ENCODE measurements around the gene RAI1. TPM values are rescaled to one million over a fixed set of nuclear protein-coding genes. Genes with fewer than 3 reads are reported as not detected.

The RAI1 gene
- total and polyA plus RNA-seq, 9 donors = 1.5 to 57.7 (median 35.3) TPM

GRCh38 chr17:17696085-17696484 is 14.8 kb downstream of the RAI1 start:
- DNase-seq = no peak
- no peak overlapping the region for H3K4me3 ChIP-seq
- no peak for TF ChIP-seq POLR2A (IDR thresholded peaks at IDR 0.05)
- TF ChIP-seq CTCF (IDR thresholded peaks at IDR 0.05) = no peak
- no peak for TF ChIP-seq EP300 (IDR thresholded peaks at IDR 0.05)
- no peaks in the 10 kb centered on the region for H3K9me3 ChIP-seq
- no peaks in the 10 kb centered on the region for H3K36me3 ChIP-seq
- peaks cover 37% of the 10 kb centered on the region for H3K4me1 ChIP-seq (ENCODE audit: insufficient read depth)
- no peak overlapping the region for H3K27ac ChIP-seq
- intact Hi-C loops (cut with DNase I) = loop anchor here in 2 of 4 donors (5.0 to 10.0 kb wide), 2 partner anchors 41 to 109 kb away; no protein-coding TSS in a partner anchor
- 77 to 86% (median 84%) methylated on average over 4 of the region's 4 CpGs for WGBS, 3 donors
- no peaks in the 10 kb centered on the region for H3K27me3 ChIP-seq

- Histone ChIP-seq H3K36me3 (no peaks in the 10 kb centered on the region), H3K27ac (no peak overlapping the region), H3K9me3 (no peaks in the 10 kb centered on the region), H3K4me3 (no peak overlapping the region), H3K4me1 (ENCODE audit: insufficient read depth) (peaks cover 36% of the 10 kb centered on the region), H3K27me3 (no peaks in the 10 kb centered on the region)
- intact Hi-C loops (cut with DNase I) = loop anchor here in 2 of 4 donors (5.0 to 10.0 kb wide), 2 partner anchors 40 to 108 kb away; no protein-coding TSS in a partner anchor
- TF ChIP-seq POLR2A (IDR thresholded peaks at IDR 0.05) = no peak
- no peak for TF ChIP-seq EP300 (IDR thresholded peaks at IDR 0.05)
- no peak for TF ChIP-seq CTCF (IDR thresholded peaks at IDR 0.05)
- 74 to 77% (median 76%) methylated on average over 13 of the region's 13 CpGs for WGBS, 3 donors
- no peak for DNase-seq
Observed at GRCh38 chr17:17696882-17697633, 15.8 kb downstream of the RAI1 start.

- no peak for TF ChIP-seq POLR2A (IDR thresholded peaks at IDR 0.05)
- no peak for TF ChIP-seq EP300 (IDR thresholded peaks at IDR 0.05)
- no peak for TF ChIP-seq CTCF (IDR thresholded peaks at IDR 0.05)
- Histone ChIP-seq H3K27me3 (no peaks in the 10 kb centered on the region), H3K36me3 (no peaks in the 10 kb centered on the region), H3K4me1 (ENCODE audit: insufficient read depth) (peaks cover 38% of the 10 kb centered on the region), H3K9me3 (no peaks in the 10 kb centered on the region), H3K27ac (peak overlapping the region in 1 of 2 donors; percentile 17), H3K4me3 (no peak overlapping the region)
- intact Hi-C loops (cut with DNase I) = loop anchor here in 2 of 4 donors (5.0 to 10.0 kb wide), 2 partner anchors 39 to 106 kb away; no protein-coding TSS in a partner anchor
- WGBS, 3 donors = 86 to 92% (median 89%) methylated on average over 5 of the region's 5 CpGs
- no peak for DNase-seq
Observed at GRCh38 chr17:17698371-17698770, 17.1 kb downstream of the RAI1 start.

GRCh38 chr17:17698869-17699351 is 17.7 kb downstream of the RAI1 start:
- no peak for TF ChIP-seq CTCF (IDR thresholded peaks at IDR 0.05)
- no peak for TF ChIP-seq EP300 (IDR thresholded peaks at IDR 0.05)
- TF ChIP-seq POLR2A (IDR thresholded peaks at IDR 0.05) = no peak
- H3K4me1 ChIP-seq (ENCODE audit: insufficient read depth) = peaks cover 38% of the 10 kb centered on the region
- H3K4me3 ChIP-seq = no peak overlapping the region
- 47 to 53% (median 52%) methylated on average over 8 of the region's 8 CpGs for WGBS, 3 donors
- H3K36me3 ChIP-seq = no peaks in the 10 kb centered on the region
- peak overlapping the region in 1 of 2 donors; percentile 17 for H3K27ac ChIP-seq
- no peaks in the 10 kb centered on the region for H3K27me3 ChIP-seq
- intact Hi-C loops (cut with DNase I) = loop anchor here in 2 of 4 donors (5.0 to 10.0 kb wide), 2 partner anchors 38 to 106 kb away; no protein-coding TSS in a partner anchor
- DNase-seq = no peak
- no peaks in the 10 kb centered on the region for H3K9me3 ChIP-seq

All from ovary (tissue), 9 donors.